Neural progenitor cell (in vitro differentiated cells): ENCODE measurements around the gene VILL. TPM values are rescaled to one million over a fixed set of nuclear protein-coding genes. Genes with fewer than 3 reads are reported as not detected.

Experiments
- DNase-seq: peaks from one replicate; pipeline ENCODE4 v3.0.0-alpha.2; 2016; ENCODE audit warnings: low spot score
- H2AFZ ChIP-seq: fragments of 200-600 bp; sonication (generic); replicated peaks from 2 replicates; pipeline ENCODE4 v1.6.1; 2016; ENCODE audit warnings: antibody characterized with exemption
- H3F3A ChIP-seq: fragments of 200-600 bp; sonication (generic); 2 replicates; pipeline ENCODE4 v1.6.1; 2016; ENCODE audit warnings: antibody characterized with exemption, low read depth
- H3K27ac ChIP-seq: fragments of 200-600 bp; sonication (generic); 2 replicates; pipeline ENCODE4 v1.5.1; 2016; ENCODE audit warnings: mild to moderate bottlenecking
- H3K27me3 ChIP-seq: fragments of 200-600 bp; sonication (generic); 2 replicates; pipeline ENCODE4 v1.6.1; 2016; ENCODE audit warnings: mild to moderate bottlenecking, moderate library complexity
- H3K36me3 ChIP-seq: fragments of 200-600 bp; sonication (generic); 2 replicates; pipeline ENCODE4 v1.5.1; 2016
- H3K4me1 ChIP-seq: fragments of 200-600 bp; sonication (generic); 2 replicates; pipeline ENCODE4 v1.6.1; 2016; ENCODE audit warnings: mixed run types
- H3K4me2 ChIP-seq: fragments of 200-600 bp; sonication (generic); 2 replicates; pipeline ENCODE4 v1.6.1; 2016
- H3K4me3 ChIP-seq: fragments of 200-600 bp; sonication (generic); 2 replicates; pipeline ENCODE4 v1.5.1; 2016
- H3K79me2 ChIP-seq: fragments of 200-600 bp; sonication (generic); 2 replicates; pipeline ENCODE4 v1.6.1; 2016; ENCODE audit warnings: low read depth
- H3K9ac ChIP-seq: fragments of 200-600 bp; sonication (generic); 2 replicates; pipeline ENCODE4 v1.6.1; 2016
- H3K9me3 ChIP-seq: fragments of 200-600 bp; sonication (generic); 2 replicates; pipeline ENCODE4 v1.5.1; 2016; ENCODE audit warnings: low read depth
- H4K20me1 ChIP-seq: fragments of 200-600 bp; sonication (generic); 2 replicates; pipeline ENCODE4 v1.6.1; 2016; ENCODE audit warnings: low read depth
- H3K27ac Mint-ChIP-seq: 3 replicates; pipeline ENCODE4 v1.8.0; 2021; ENCODE audit warnings: mixed read lengths
- H3K27me3 Mint-ChIP-seq: 2 replicates; pipeline ENCODE4 v1.8.0; 2022; ENCODE audit warnings: low read depth, mild to moderate bottlenecking, inconsistent platforms, moderate library complexity, mixed read lengths; ENCODE audit not compliant: insufficient read depth
- H3K36me3 Mint-ChIP-seq: 3 replicates; pipeline ENCODE4 v1.8.0; 2021; ENCODE audit warnings: mixed read lengths
- H3K4me1 Mint-ChIP-seq: 3 replicates; pipeline ENCODE4 v1.8.0; 2021; ENCODE audit warnings: mixed read lengths
- H3K4me3 Mint-ChIP-seq: 3 replicates; pipeline ENCODE4 v1.8.0; 2021; ENCODE audit warnings: mild to moderate bottlenecking, moderate library complexity, mixed read lengths
- H3K9me3 Mint-ChIP-seq: 3 replicates; pipeline ENCODE4 v1.8.0; 2020; ENCODE audit warnings: mixed read lengths
- EZH2 ChIP-seq: fragments of 200-600 bp; sonication (generic); IDR thresholded peaks from 2 replicates; pipeline ENCODE4 v1.6.1; 2017; ENCODE audit warnings: antibody characterized with exemption, mild to moderate bottlenecking, moderate library complexity
- EZH2phosphoT487 ChIP-seq: fragments of 200-600 bp; sonication (generic); IDR thresholded peaks from 2 replicates; pipeline ENCODE4 v1.6.1; 2017; ENCODE audit warnings: antibody characterized with exemption
- total RNA-seq: library from RNA; depleted of rRNA; stranded (reverse); fragments of >200 nt; gene quantifications from 2 replicates; pipeline ENCODE4 v1.2.3, GENCODE V29; 2015; ENCODE audit warnings: low replicate concordance
- TF ChIP-seq, protein P1 (sequence below): fragments of 200-600 bp; sonication (generic); IDR thresholded peaks from 2 replicates; pipeline ENCODE4 v1.5.1; 2017; ENCODE audit warnings: antibody characterized with exemption, mild to moderate bottlenecking

VILL gene
- total RNA-seq, 1 donor from 2014 or later = 4.9 TPM

DNA sequence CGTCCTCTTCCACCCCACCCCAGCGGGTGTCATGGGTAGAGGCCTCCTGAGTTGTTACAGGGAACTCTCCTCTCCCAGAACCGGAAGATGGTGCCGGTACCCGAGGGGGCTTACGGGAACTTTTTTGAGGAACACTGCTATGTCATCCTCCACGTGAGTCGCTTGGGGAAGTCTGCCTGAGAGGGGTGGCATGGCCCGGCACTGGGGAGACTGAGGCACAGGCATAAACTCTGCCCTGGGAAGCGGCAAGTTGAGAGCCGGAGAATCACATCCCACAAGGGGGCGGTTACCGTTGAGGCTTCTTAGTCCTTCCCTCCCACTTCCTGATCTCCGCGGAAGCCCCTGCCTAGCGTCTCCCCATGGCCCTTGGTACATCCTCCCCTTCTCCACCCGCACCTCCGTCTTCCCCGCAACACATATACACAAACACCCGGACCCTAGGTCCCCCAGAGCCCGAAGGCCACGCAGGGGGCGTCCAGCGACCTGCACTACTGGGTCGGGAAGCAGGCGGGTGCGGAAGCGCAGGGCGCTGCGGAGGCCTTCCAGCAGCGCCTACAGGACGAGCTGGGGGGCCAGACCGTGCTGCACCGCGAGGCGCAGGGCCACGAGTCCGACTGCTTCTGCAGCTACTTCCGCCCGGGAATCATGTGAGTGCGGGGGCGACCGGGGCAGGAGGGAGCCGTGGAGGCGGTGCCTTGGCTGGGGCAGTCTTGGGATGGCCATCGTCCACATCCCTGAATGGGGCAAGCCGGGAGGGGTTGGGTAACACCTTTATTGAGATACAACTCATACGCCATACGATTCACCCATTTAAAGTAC is 3.4 kb downstream of the VILL start:
- Histone ChIP-seq H3K27me3 (peaks cover 12% of the 10 kb centered on the region), H2AFZ (peak overlapping the region; percentile 92), H4K20me1 (no peaks in the 10 kb centered on the region), H3K27ac (no peak overlapping the region), H3K4me1 (no peaks in the 10 kb centered on the region), H3K4me2 (peak overlapping the region; percentile 76), H3K9ac (no peak overlapping the region), H3K4me3 (peak overlapping the region; percentile 47), H3K79me2 (no peaks in the 10 kb centered on the region), H3K9me3 (no peaks in the 10 kb centered on the region), H3F3A (peaks cover 5% of the 10 kb centered on the region), H3K36me3 (no peaks in the 10 kb centered on the region)
- Mint-ChIP-seq H3K36me3 (no peaks in the 10 kb centered on the region), H3K27me3 (peaks cover 18% of the 10 kb centered on the region), H3K4me1 (peaks cover 19% of the 10 kb centered on the region), H3K27ac (no peak overlapping the region), H3K4me3 (peak overlapping the region; percentile 77), H3K9me3 (no peaks in the 10 kb centered on the region)
- TF ChIP-seq EZH2phosphoT487 (no peak), EZH2 (no peak)
- TF ChIP-seq, protein P1, sequence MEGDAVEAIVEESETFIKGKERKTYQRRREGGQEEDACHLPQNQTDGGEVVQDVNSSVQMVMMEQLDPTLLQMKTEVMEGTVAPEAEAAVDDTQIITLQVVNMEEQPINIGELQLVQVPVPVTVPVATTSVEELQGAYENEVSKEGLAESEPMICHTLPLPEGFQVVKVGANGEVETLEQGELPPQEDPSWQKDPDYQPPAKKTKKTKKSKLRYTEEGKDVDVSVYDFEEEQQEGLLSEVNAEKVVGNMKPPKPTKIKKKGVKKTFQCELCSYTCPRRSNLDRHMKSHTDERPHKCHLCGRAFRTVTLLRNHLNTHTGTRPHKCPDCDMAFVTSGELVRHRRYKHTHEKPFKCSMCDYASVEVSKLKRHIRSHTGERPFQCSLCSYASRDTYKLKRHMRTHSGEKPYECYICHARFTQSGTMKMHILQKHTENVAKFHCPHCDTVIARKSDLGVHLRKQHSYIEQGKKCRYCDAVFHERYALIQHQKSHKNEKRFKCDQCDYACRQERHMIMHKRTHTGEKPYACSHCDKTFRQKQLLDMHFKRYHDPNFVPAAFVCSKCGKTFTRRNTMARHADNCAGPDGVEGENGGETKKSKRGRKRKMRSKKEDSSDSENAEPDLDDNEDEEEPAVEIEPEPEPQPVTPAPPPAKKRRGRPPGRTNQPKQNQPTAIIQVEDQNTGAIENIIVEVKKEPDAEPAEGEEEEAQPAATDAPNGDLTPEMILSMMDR = peak; percentile 13
- DNase-seq = peak; percentile 61

DNA sequence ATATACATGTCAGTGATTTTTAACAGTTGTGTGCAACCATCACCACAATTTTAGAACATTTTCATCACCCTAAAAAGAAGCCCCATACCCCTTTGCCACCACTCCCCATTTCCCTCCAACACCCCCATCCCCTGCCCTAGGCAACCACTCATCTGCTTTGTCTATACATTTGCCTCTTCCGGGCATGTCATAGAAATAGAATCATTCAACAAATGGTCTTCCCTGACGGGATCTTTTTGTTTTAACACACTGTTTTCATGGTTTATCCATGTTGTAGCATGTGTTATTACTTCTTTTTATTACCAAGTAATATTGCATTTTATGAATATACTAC is 4.0 kb downstream of the VILL start:
- Mint-ChIP-seq H3K9me3 (no peaks in the 10 kb centered on the region), H3K27me3 (peaks cover 18% of the 10 kb centered on the region), H3K4me3 (peak overlapping the region; percentile 77), H3K27ac (no peak overlapping the region), H3K4me1 (peaks cover 24% of the 10 kb centered on the region), H3K36me3 (no peaks in the 10 kb centered on the region)
- H3K4me1 ChIP-seq = no peaks in the 10 kb centered on the region
- peaks cover 5% of the 10 kb centered on the region for H3F3A ChIP-seq
- no peak overlapping the region for H3K27ac ChIP-seq
- H3K4me2 ChIP-seq = peak overlapping the region; percentile 76
- TF ChIP-seq EZH2phosphoT487 (no peak), EZH2 (no peak)
- TF ChIP-seq, protein P1 = no peak
- no peaks in the 10 kb centered on the region for H3K79me2 ChIP-seq
- peaks cover 12% of the 10 kb centered on the region for H3K27me3 ChIP-seq
- H3K9me3 ChIP-seq = no peaks in the 10 kb centered on the region
- no peaks in the 10 kb centered on the region for H4K20me1 ChIP-seq
- peak overlapping the region; percentile 47 for H3K4me3 ChIP-seq
- H2AFZ ChIP-seq = peak overlapping the region; percentile 92
- no peak for DNase-seq
- no peaks in the 10 kb centered on the region for H3K36me3 ChIP-seq
- H3K9ac ChIP-seq = no peak overlapping the region

DNA sequence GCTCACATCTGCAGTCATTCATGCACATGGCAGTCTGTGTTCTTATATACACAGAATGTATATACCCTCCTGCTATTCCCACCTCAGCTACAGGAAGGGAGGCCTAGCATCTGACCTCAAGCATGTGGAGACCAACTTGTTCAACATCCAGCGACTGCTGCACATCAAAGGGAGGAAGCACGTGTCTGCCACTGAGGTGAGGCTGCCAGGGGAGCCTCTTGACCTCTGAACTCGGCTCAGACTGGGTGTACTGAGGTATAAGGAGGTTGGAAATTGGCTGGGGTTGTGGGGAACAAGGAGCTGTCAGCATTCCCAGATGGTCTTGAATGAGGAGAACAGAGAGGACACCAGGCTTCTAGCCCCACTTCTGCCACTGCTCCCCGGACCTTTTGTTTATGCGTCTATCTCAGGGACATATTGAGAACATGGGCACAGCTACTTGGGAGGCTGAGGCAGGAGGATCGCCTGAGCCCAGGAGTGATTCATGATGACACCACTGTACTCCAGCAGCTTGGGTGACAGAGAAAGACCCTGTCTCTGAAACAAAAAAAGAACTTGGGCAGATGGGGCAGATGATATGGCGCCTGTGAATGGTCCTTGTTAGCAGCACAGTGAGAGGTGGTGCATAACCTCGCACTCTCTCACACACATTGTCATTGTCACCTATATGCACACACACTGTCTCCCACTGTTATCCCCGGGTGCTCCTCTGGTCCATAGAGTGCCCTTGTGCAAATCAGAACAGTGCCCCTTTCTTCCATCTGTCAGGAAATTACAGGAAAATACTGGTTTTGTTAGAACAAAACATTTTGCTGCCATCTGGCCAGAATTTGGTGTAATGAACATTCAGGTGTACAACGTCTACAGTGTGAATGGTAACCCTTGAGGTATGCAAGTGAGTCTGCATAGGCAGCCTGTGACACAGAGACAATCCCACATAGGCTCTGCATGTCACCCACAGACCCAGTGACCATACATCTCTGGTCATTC is 5.4 kb downstream of the VILL start:
- Histone ChIP-seq H3K4me3 (no peak overlapping the region), H3K4me2 (no peak overlapping the region), H3K27ac (no peak overlapping the region), H3K9ac (no peak overlapping the region), H3K9me3 (no peaks in the 10 kb centered on the region), H3K27me3 (peaks cover 12% of the 10 kb centered on the region), H3K79me2 (no peaks in the 10 kb centered on the region), H3K4me1 (no peaks in the 10 kb centered on the region), H3K36me3 (no peaks in the 10 kb centered on the region), H3F3A (peaks cover 5% of the 10 kb centered on the region), H2AFZ (no peak overlapping the region), H4K20me1 (no peaks in the 10 kb centered on the region)
- Mint-ChIP-seq H3K4me1 (peaks cover 26% of the 10 kb centered on the region), H3K36me3 (no peaks in the 10 kb centered on the region), H3K9me3 (no peaks in the 10 kb centered on the region), H3K4me3 (no peak overlapping the region), H3K27ac (no peak overlapping the region), H3K27me3 (peaks cover 20% of the 10 kb centered on the region)
- DNase-seq = no peak
- TF ChIP-seq EZH2phosphoT487 = no peak
- no peak for TF ChIP-seq EZH2
- TF ChIP-seq, protein P1 = no peak
